GM21723 (cell line): ENCODE data around the gene BMF.
"Not testable (repeated sequence)": the region's sequence is repeated elsewhere in the genome, so short reads cannot be mapped to it uniquely, and the experiment has no call there.

ENCODE experiments used
- ATAC-seq: cut with Tn5 transposase; IDR thresholded peaks from one replicate; pipeline ENCODE4 v1.9.1; 2021; ENCODE audit warnings: mild to moderate bottlenecking, moderate library complexity; ENCODE audit not compliant: unreplicated experiment

The BMF gene, protein sequence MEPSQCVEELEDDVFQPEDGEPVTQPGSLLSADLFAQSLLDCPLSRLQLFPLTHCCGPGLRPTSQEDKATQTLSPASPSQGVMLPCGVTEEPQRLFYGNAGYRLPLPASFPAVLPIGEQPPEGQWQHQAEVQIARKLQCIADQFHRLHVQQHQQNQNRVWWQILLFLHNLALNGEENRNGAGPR

DNA sequence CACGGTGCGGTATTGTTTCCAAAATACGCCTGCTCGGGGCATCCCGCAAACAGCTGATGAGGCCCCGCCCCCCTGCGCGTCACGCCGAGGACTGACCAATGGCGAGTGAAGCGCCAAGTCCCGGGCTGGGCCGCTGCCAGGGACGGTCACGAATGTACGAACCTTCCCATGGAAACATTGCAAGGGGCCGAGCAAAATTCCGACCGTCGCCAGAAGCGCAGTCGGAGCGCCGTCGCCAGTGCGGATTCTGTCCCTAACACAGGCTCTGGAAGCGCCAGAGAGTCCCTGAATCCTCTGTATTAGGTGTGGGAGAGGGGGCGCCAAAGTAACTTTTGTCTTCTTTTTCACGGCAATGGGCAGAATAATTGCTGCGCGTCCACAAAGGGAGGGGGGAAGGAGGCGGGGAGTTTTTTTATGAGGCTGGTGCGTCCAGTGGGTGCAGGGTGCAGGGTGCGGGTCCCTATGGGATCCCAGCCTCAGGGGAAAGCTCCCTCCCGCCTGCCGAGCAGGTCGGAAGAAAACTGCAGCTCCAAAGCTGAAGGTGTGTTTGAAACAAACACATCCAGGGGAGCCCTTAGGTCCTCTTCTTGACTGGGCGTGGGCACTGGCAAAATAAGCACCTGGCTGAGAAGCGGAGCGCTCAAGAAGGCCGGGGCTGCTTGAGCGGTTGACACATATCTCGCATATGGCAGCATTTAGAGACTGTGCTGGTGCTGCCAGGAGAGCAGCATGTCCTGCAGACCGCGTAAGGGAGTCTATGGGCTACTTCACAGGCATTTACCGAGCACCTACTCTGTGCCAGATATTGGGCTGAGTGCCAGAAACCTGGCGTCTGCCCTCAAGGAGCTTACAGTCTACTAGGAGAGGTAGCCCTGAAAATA is at the start of gene BMF:
BMF (minus strand) TSS at position 25 of the 881 bp plus-strand sequence. CDS start 2,793 bp downstream, outside the sequence.
- ATAC-seq, result peak; percentile 57

DNA sequence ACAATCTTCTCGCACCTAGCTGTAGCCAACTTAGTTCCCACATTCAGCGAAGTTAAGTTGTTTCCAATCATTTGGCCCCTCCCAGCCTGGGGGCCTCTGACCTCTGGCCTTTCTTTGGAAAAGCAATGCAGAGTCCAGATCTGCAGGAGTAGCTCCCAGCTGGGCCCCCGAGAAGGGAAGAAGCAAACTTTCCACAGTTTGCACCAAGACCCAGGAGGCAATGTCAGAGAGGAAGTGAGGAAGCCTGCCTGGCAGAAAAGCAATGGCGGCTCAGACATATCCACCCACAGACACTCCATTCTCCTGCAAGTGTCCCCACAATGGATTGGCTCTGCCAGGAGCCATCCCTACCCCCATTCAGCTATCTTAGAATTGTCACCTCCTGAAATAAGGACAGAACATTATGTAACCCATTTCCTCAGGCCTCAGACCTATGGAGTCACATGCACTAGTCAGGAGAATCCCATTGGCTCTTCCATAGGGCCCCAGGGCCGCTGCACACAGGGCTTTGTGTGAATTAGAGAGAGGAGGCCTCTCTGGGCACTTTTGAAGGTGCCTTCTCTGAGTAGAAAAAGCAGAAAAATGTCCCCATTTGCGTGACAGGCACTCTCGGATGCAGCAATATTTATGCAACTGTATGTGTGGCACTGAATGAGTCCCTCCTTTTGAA is 49.2 kb upstream of the BMF start:
- ATAC-seq, result no peak

DNA sequence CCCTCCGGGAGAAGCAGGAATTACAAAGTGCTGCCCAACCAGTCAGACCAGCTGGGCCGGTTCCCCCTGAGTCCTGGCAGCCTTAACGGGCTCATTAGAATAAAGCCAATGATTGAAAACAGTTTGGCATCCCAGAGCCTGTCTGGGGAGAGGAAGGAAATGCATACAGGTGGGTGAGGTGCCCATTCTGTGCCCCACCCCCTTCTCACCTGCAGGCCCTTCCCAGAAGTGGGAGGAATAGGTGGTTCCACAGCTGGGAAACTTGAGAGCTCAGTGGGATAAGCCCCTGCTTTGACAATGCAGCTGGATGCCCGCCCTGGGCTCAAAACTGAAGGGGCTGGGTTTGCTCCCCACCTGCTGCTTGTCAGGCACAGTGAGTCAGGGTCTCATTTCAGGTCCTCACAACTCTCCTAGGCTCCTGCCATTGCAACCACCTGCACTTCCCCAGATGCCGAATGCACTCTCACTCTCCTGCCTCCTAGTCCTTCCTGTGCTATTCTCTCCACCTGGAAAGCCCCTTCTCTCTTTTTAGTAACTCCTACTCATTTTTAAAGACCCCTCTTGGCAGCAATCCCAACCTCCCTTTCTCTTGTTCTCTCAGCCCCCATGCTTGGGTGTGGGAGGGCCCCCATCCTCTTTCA is 46.7 kb upstream of the BMF start:
- no peak for ATAC-seq

DNA sequence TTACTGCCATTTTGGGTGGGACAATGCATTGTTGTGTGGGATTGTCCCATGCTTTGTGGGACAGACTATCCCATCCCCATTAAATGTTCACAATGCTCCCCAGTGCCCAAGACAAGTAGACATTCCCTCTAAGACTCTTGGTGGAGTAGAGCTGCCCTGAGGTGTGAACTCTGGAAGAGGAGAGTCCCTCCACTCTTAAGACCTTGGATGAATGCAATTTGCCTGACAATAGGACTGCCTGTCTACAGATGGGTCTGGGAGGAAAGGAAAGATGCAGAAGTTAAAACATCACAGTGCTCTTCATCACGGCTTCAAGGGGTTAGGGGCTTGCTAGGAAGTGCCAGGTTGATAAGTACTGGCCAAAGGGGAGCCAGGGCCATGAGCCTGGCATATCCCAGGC is 46.1 kb upstream of the BMF start:
- not testable (repeated sequence) for ATAC-seq

DNA sequence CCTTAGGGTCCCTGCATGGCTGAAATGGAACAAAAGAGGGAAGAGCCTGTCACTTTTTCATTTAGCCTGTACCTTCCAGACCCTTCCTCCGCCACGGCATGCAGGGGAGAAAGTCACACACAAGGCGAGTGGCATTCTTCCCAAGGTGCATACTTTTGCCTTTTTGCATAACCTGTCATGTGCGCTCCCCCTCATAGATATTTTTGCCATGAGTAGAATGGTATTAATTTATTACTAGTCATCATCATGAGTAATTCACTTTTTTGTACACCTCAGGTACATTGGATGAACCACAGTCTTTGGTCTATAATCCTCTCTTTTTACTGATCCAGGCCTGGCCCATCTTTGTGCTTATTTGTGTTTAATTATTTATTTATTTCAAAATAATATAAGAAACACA is 43.3 kb upstream of the BMF start:
- ATAC-seq, result no peak

DNA sequence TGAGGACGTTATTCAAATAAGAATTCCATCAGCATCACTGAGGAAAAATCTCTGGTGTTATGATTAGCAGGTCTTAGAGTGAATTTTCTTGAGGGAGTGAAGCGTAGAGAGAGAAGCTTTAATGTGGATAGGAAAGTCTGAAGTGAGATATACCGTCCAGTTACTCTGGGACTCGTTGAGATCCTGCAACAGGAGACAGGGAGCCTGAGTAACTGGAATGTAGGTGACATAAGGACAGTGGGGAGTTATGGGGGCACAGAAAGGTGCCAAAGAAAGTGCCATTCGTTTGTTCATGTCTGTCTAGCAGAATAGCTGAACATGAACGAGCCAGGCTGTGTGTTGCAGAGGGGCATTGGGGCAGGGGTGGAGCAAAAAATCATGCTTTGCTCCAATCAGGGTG is 42.8 kb upstream of the BMF start:
- no peak for ATAC-seq

DNA sequence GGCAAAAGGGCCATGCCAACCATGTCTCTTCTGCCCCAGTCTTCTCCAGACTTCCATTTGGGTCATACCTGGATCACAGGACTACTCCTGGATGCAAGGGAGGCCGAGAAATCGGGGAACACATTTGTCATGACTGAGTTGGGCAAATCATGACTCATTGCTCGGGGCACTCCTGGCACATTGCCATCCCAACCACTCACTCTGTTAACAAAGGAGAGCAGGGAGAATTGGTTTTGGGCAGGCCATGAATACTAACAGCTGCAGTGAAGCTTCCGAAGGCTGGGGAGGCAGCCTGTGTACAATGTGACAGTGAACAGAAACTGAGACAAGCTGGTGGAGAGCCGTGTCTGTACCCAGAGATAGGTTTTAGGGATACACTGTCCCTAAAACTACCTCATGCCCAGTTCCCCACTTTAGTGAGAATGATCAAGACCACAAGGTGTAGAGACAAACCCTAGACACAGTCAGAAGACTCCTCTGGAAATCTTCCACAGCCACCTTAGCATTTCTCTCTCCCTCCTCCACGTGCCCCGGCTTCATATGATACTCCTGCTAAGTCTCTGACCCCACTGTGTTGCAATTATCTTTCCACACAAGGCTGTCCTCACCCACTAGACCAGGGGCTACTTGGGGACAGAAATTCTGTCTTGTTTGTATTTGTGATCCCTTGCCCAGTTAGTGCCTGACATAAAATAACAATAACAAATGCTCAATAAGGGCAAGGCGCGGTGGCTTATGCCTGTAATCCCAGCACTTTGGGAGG is 41.7 kb upstream of the BMF start:
- ATAC-seq, result no peak

DNA sequence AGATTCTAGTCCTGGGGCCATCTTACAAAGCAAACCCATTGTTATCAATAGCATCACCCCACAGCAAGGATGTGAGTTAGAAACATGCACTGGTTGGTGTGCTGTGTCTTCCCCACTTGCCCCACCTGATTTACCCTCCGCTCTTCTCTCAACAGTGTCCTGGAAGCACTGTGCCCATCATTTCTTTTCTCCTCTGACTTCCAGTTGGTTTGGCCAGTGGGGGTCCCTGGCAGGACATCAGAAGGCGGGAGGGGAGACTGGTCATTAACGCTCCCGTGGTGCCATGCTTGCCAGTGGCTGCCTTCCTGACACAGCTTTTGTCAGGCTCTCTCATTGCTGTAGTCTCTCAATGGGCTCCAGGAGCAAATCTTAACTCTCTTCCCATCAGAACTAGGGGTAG is 40.7 kb upstream of the BMF start:
- no peak for ATAC-seq

DNA sequence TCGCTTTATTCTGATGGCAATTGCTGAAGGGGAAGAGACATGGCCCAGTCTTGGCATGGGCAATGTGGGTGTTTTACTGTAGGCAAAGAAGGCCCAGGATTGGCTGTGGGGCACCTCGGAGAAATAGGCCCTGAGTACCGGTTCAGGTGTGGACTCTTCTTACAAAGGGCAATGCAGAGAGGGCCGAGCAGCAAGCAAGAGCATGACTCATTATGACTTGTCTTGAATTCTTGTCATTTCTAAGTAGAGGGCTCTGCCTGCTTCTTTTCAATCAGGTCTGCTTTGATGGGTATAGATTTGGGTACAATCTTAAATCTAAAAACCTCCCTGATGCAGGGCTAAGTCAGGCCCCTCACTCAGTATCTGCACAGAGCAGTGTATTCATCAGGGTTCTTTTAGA is 37.4 kb upstream of the BMF start:
- ATAC-seq, result no peak

DNA sequence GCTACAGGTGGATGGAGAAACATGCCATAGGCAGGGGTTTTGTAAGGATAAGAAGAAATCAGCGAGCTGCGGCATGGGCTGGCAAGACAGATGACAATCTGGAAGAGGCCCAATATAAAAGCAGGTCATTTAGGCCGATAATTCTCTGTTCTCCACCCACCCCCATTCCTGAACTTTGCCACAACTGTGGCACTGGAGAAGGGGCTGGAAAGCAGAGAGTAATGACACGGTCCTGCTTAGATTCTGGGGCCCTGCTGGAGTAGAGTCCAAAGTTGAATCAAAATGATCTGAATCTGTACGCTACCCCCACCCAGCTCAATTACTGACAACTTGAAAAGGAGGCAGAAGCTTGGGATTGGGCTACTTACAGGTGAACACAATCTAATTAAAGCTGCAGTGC is 33.7 kb upstream of the BMF start:
- no peak for ATAC-seq

DNA sequence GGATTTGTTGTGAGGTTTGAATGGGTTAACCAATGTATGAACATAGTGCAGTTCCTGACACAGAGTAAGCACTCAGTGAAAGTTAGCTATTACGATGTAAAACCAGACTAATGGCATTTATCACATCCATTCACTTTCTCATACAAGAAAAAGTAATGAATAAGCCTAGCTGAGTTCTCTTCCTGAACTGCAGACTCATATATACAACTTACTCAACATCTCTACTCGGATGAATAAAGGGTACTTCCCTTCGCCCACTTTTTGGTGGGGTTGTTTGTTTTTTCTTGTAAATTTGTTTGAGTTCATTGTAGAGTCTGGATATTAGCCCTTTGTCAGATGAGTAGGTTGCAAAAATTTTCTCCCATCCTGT is 29.5 kb upstream of the BMF start:
- not testable (repeated sequence) for ATAC-seq

DNA sequence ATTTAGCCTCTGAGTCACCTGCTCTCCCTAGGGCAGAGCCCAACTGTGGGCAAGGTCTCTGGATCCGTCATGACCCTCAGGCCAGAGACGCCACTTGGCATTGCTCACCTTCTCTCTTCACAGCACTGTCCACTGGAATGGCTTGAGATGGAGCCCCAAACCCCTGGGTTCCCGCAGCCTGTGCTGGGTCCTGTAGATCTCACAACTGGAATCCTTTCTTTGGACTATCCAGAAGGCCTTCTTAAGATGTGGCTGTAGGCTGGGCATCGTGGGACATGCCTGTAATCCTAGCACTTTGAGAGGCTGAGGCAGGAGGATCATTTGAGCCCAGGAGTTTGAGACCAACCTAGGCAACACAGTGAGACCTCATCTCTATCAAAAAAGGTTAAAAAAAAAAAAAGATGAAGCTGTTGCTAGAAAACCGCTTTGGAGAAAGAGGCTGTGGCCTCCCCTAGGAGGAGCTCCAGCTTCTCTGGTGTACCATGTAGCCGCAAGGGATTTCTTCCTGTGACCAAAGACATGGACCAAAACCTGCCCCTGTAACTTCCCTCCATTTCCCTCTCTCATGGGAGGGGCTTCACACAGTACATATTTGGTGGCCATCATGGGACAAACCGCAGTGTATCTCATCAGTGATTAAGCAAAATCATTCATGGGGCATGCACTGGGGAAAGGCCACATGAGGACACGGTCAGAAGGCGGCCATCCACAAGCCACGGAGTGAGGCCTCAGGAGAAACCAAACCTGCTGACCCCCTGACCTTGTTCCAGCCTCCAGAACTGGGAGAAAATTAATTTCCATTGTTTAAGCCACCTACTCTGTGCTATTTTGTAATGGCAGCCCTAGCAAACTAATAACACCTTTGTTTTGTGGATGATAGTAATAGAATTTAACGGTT is 28.9 kb upstream of the BMF start:
- no peak for ATAC-seq

DNA sequence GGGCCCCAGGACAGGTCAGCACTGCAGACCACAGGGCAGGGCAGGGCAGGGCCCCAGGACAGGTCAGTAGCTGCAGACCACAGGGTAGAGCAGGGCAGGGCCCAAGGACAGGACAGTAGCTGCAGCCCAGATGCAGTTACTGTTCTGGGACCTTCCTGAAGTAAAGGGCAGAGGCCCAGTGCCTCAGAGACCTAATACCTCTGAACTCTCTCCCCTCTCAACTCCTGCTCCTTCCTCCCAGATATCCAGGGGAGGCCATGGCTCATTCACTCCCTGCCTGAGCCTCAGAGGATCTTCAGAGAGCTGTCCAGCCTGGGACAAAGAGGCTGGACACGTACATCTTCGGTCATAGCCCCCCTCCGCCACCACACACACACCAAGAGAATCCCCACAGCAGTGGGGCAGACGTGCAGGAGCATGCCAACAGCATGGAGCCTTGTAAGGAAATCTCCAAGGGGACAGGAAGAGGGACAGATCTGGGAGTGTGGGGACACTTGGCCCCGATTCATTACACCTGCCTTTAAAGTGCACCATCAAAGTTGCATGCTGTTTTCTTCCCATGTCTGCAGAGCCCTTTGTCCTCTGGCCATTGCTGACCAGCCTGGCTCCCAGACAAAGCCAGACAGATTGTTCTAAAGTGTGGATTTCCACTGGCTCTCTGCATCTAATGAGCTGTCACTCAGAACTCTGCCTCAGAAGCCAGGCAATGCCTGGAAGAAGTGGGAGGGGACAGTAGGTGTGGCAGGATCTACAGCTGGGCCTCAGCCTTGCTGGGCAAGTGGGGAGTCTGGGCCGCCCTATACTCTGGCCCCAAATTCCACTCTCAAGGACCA is 28.0 kb upstream of the BMF start:
- no peak for ATAC-seq

DNA sequence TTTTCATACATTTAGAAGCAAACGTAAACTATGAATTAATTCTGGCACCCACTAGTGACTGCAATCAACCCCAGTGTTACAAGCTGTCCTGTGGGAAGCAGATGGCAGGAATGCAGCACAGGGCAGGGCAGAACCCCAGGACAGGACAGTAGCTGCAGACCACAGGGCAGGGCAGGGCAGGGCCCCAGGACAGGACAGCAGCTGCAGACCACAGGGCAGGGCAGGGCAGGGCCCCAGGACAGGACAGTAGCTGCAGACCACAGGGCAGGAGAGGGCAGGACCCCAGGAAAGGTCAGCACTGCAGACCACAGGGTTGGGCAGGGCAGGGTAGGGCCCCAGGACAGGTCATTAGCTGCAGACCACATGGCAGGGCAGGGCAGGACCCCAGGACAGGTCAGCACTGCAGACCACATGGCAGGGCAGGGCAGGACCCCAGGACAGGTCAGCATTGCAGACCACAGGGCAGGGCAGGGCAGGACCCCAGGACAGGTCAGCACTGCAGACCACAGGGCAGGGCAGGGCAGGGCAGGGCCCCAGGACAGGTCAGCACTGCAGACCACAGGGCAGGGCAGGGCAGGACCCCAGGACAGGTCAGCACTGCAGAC is 27.3 kb upstream of the BMF start:
- ATAC-seq, result not testable (repeated sequence)

DNA sequence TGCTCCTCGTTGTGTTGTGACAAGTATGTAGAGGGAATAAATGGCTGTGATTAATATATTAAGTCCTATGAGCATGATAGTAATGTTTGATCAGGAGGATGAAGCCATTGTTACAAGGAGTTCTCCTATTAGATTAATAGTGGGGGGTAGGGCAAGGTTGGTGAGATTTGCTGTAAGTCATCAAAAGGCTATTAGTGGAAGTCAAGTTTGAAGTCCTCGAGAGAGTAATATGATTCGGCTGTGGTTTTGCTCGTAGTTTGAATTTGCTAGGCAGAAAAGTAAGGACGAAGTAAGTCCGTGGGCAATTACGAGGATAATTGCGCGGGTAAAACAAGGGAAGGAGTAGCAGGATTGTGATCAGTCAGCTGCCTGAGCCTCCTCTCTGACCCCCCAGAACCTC is 26.2 kb upstream of the BMF start:
- ATAC-seq, result no peak

DNA sequence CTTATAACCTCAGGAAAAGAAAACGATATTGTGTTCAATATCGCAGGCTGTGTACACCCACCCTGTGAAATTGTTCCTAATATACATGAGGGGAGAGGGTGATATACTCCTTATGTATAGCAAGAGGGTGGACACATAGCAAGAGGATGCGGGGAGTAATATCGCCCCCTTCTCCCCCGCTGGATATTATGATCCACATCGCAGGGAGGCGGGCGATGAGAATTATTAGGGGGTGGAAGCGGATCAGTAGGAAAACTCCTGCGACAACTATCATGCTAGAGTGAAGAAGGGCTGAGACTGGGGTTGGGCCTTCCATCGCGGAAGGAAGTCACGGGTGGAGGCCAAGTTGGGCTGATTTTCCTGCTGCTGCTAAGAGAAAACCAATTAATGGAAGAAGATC is 24.9 kb upstream of the BMF start:
- no peak for ATAC-seq

DNA sequence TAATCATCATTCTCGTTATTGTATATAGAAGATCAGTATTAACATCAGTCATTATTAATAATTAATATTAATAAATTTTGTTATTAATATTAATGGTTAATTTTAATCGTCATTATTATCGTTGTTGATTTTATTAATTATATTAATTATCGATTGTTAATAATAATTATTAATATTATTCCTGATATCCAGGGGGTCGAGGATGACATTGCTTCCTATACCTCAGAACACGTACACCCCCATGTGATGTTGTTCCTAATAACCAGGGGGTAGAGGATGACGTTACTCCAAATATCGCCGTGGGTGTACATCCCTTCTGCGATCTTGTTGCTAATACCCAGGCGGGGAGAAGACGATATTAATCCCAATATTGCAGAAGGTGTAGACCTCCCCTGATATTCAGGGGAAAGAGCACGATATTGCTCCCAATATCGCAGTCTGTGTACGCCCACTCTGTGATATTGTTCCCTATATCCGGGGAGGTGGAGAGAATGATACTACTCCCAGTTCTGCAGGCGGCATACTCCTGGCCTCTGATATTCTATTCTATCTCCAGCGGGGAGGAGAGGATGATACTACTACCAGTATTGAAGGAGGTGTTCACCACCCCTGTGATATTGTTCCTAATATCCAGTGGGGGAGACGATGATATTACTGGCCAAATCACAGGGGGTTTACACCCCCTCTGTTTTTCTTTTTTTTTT is 22.3 kb upstream of the BMF start:
- no peak for ATAC-seq

DNA sequence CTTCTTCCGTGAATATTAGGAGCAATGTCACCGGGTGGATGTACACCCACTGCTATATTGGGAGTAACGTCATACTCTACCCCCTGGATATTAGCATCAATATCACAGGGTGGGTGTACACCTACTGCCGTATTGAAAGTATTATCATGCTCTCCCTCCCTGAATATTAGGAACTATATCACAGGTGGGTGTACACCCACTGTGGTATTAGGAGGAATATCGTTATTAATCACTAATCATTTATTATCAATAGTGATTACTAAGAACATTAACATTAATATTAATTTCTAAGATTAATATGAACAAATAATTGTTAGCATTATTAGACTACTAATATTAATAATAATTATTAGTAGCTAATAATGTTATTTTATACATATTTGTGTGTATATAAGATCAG is 21.4 kb upstream of the BMF start:
- no peak for ATAC-seq
